ENCODE measurements around the gene WDR54.
"Not testable (repeated sequence)": the region's sequence is repeated elsewhere in the genome, so short reads cannot be mapped to it uniquely, and the experiment has no call there.

The WDR54 gene

GRCh38 chr2:74442483-74443297 lies 21.2 kb downstream of the WDR54 start:
- DNase-seq (ENCODE audit: low spot score in 2 of 2); H3K9me3 ChIP-seq; in situ Hi-C loops (cut with MboI; ENCODE audit: low sequenced_read_pairs); H3K4me3 ChIP-seq; H3K36me3 ChIP-seq (replicated peaks); H3K27me3 ChIP-seq (ENCODE audit: low read depth): not testable (repeated sequence)
- H3K4me1 ChIP-seq, result peaks cover 26% of the 10 kb centered on the region

- DNase-seq (ENCODE audit: low spot score in 2 of 2), result no peak
- Histone ChIP-seq H3K4me3 (no peak overlapping the region), H3K9me3 (no peaks in the 10 kb centered on the region), H3K4me1 (peaks cover 16% of the 10 kb centered on the region), H3K36me3 (replicated peaks) (no peaks in the 10 kb centered on the region), H3K27me3 (ENCODE audit: low read depth) (no peaks in the 10 kb centered on the region)
- in situ Hi-C loops (cut with MboI; ENCODE audit: low sequenced_read_pairs), result no loop called here
Measured at GRCh38 chr2:74444498-74445318, 23.2 kb downstream of the WDR54 start.

- Histone ChIP-seq H3K4me1 (peaks cover 6% of the 10 kb centered on the region; the same call in 1 of the 2 replicates), H3K36me3 (replicated peaks) (no peaks in the 10 kb centered on the region), H3K9me3 (no peaks in the 10 kb centered on the region), H3K27me3 (ENCODE audit: low read depth) (no peaks in the 10 kb centered on the region), H3K4me3 (no peak overlapping the region)
- in situ Hi-C loops (cut with MboI; ENCODE audit: low sequenced_read_pairs), result no loop called here
- DNase-seq (ENCODE audit: low spot score in 2 of 2), result no peak
Measured at GRCh38 chr2:74447230-74447999, 25.9 kb downstream of the WDR54 start.

- in situ Hi-C loops (cut with MboI; ENCODE audit: low sequenced_read_pairs), result no loop called here
- Histone ChIP-seq H3K27me3 (ENCODE audit: low read depth) (no peaks in the 10 kb centered on the region), H3K4me1 (peaks cover 6% of the 10 kb centered on the region; the same call in 1 of the 2 replicates), H3K36me3 (replicated peaks) (no peaks in the 10 kb centered on the region), H3K9me3 (no peaks in the 10 kb centered on the region), H3K4me3 (no peak overlapping the region)
- DNase-seq (ENCODE audit: low spot score in 2 of 2), result no peak
Measured at GRCh38 chr2:74448771-74449170, 27.2 kb downstream of the WDR54 start.

- Histone ChIP-seq H3K4me1 (0 out of 2 replicates have a peak, but pooled peaks cover 3% of the 10 kb centered on the region), H3K4me3 (no peak overlapping the region), H3K27me3 (ENCODE audit: low read depth) (no peaks in the 10 kb centered on the region), H3K36me3 (replicated peaks) (no peaks in the 10 kb centered on the region), H3K9me3 (no peaks in the 10 kb centered on the region)
- no peak for DNase-seq (ENCODE audit: low spot score in 2 of 2)
- in situ Hi-C loops (cut with MboI; ENCODE audit: low sequenced_read_pairs), result loop anchor here (10.0 kb wide), 1 partner anchor 716 kb away; the partner anchor contains the start of gene TPRKB
Measured at GRCh38 chr2:74450570-74451190, 29.1 kb downstream of the WDR54 start.

- H3K4me3 ChIP-seq, result peak within 1 kb of the TSS; percentile 58
- peaks cover 16% of the 10 kb centered on the region for H3K4me1 ChIP-seq
- no peaks in the 10 kb centered on the region for H3K27me3 ChIP-seq (ENCODE audit: low read depth)
- H3K9me3 ChIP-seq, result no peaks in the 10 kb centered on the region
- DNase-seq (ENCODE audit: low spot score in 2 of 2), result peak; percentile 85 to 96
- in situ Hi-C loops (cut with MboI; ENCODE audit: low sequenced_read_pairs), result loop anchor here (10.0 kb wide), 1 partner anchor 720 kb away; the partner anchor contains the start of gene TPRKB
- H3K36me3 ChIP-seq (replicated peaks), result no peaks in the 10 kb centered on the region
Measured at GRCh38 chr2:74454654-74455511, 33.4 kb downstream of the WDR54 start, which contains the start of gene INO80B. INO80B (plus strand) TSS chr2:74455087; CDS start chr2:74455117, 30 bp downstream.

- Histone ChIP-seq H3K4me3 (peak overlapping the region; percentile 71), H3K9me3 (no peaks in the 10 kb centered on the region), H3K27me3 (ENCODE audit: low read depth) (no peaks in the 10 kb centered on the region), H3K4me1 (peaks cover 16% of the 10 kb centered on the region), H3K36me3 (replicated peaks) (peaks cover 13% of the 10 kb centered on the region)
- in situ Hi-C loops (cut with MboI; ENCODE audit: low sequenced_read_pairs), result loop anchor here (10.0 kb wide), 1 partner anchor 722 kb away; the partner anchor contains the start of gene TPRKB
- no peak for DNase-seq (ENCODE audit: low spot score in 2 of 2)
Measured at GRCh38 chr2:74457129-74457548, 35.6 kb downstream of the WDR54 start.

GRCh38 chr2:74457549-74458131 lies 36.1 kb downstream of the WDR54 start:
- Histone ChIP-seq H3K9me3 (no peaks in the 10 kb centered on the region), H3K27me3 (ENCODE audit: low read depth) (no peaks in the 10 kb centered on the region), H3K4me3 (peak overlapping the region; percentile 71), H3K4me1 (peaks cover 16% of the 10 kb centered on the region), H3K36me3 (replicated peaks) (peaks cover 18% of the 10 kb centered on the region)
- in situ Hi-C loops (cut with MboI; ENCODE audit: low sequenced_read_pairs), result loop anchor here (10.0 kb wide), 1 partner anchor 723 kb away; the partner anchor contains the start of gene TPRKB
- DNase-seq (ENCODE audit: low spot score in 2 of 2), result peak; percentile 33 to 83

GRCh38 chr2:74458132-74458937 lies 36.8 kb downstream of the WDR54 start, which contains the start of gene WBP1:
WBP1 (plus strand) TSS chr2:74458438; CDS start chr2:74458603, 165 bp downstream.
- peak within 1 kb of the TSS; percentile 71 for H3K4me3 ChIP-seq
- peaks cover 16% of the 10 kb centered on the region for H3K4me1 ChIP-seq
- H3K36me3 ChIP-seq (replicated peaks), result peaks cover 25% of the 10 kb centered on the region
- in situ Hi-C loops (cut with MboI; ENCODE audit: low sequenced_read_pairs), result loop anchor here (10.0 kb wide), 1 partner anchor 724 kb away; the partner anchor contains the start of gene TPRKB
- no peaks in the 10 kb centered on the region for H3K27me3 ChIP-seq (ENCODE audit: low read depth)
- peak; percentile 99 to 100 for DNase-seq (ENCODE audit: low spot score in 2 of 2)
- H3K9me3 ChIP-seq, result no peaks in the 10 kb centered on the region

- no peaks in the 10 kb centered on the region for H3K27me3 ChIP-seq (ENCODE audit: low read depth)
- peak overlapping the region; percentile 71 for H3K4me3 ChIP-seq
- DNase-seq (ENCODE audit: low spot score in 2 of 2), result peak in 1 of 2 experiments; percentile 31
- H3K9me3 ChIP-seq, result no peaks in the 10 kb centered on the region
- in situ Hi-C loops (cut with MboI; ENCODE audit: low sequenced_read_pairs), result loop anchor here (10.0 kb wide), 1 partner anchor 724 kb away; the partner anchor contains the start of gene TPRKB
- H3K4me1 ChIP-seq, result peaks cover 16% of the 10 kb centered on the region
- H3K36me3 ChIP-seq (replicated peaks), result peaks cover 25% of the 10 kb centered on the region
Measured at GRCh38 chr2:74458938-74459363, 37.4 kb downstream of the WDR54 start.

GRCh38 chr2:74459503-74460118 lies 38.1 kb downstream of the WDR54 start:
- H3K36me3 ChIP-seq (replicated peaks), result peaks cover 25% of the 10 kb centered on the region
- not testable (repeated sequence) for H3K27me3 ChIP-seq (ENCODE audit: low read depth); H3K9me3 ChIP-seq; DNase-seq (ENCODE audit: low spot score in 2 of 2); H3K4me3 ChIP-seq
- in situ Hi-C loops (cut with MboI; ENCODE audit: low sequenced_read_pairs), result loop anchor here (10.0 kb wide), 1 partner anchor 725 kb away; the partner anchor contains the start of gene TPRKB
- peaks cover 16% of the 10 kb centered on the region for H3K4me1 ChIP-seq
